GM19025 (cell line): Measurements from ENCODE around the gene KLHL29.

ENCODE experiments used
- ATAC-seq: cut with Tn5 transposase; IDR thresholded peaks from one replicate; pipeline ENCODE4 v1.9.1; 2021; ENCODE audit warnings: mild to moderate bottlenecking, low read depth, moderate library complexity; ENCODE audit not compliant: unreplicated experiment

The KLHL29 gene

DNA sequence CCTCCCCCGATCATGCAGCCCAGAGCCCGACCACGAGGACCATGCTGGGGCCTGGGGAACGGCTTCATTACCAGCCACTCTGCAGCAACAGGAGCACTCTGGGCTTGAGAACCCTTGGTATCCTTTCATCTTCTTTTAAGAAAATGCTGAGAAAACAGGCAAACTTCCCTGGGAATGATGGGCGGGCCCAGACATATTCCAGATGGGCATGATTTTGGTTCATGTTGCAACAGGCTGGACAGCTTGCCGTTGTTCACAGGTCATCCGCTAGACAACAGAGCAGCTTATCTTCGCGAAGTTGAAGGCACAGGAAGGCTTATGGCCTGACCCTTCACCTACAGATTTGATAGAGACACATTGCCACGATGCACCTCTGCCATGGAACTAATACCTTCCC is 121.0 kb downstream of the KLHL29 start:
- no peak for ATAC-seq

GRCh38 chr2:23506531-23507266 is 121.7 kb downstream of the KLHL29 start:
- no peak for ATAC-seq

DNA sequence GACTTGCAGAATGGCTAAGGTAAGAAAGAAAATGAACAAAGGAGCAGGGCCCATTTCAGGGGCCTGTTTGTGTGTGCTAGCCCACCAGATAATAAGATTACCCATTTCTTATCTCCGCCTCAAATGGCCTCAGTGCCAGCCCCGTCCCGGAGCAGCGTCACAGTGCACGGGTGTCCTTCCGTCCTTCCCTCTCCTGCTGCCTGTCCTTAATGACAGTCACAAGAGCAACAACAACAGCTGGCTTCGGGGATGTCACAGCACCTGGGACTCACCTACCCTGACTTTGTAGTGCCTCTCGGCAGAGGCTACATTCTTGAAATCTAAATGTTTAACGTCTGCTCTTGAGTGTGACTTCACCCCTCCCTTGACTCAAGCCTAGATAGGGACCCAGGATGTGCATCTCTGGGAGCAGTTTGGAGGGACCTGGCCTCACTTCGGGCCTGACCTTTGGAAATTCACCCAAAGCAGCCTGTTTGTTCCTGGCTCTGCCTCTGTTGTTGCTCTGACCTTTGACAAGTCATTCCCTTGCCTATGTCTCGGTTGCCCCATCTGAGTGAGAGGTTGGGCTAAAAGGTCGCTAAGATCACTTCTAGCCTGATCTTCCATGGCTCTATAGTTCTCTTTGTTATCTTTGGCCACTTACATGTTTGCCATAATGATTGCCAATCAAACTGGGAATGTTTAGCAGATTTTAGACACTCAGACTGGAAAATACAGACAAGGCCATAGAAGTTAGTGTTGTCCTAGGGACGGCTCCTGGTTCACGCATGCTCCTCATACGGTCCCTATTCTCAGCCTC is 122.5 kb downstream of the KLHL29 start:
- ATAC-seq, result no peak

GRCh38 chr2:23508066-23508390 is 123.0 kb downstream of the KLHL29 start:
- ATAC-seq, result no peak

GRCh38 chr2:23509103-23509502 is 124.1 kb downstream of the KLHL29 start:
- ATAC-seq, result no peak

DNA sequence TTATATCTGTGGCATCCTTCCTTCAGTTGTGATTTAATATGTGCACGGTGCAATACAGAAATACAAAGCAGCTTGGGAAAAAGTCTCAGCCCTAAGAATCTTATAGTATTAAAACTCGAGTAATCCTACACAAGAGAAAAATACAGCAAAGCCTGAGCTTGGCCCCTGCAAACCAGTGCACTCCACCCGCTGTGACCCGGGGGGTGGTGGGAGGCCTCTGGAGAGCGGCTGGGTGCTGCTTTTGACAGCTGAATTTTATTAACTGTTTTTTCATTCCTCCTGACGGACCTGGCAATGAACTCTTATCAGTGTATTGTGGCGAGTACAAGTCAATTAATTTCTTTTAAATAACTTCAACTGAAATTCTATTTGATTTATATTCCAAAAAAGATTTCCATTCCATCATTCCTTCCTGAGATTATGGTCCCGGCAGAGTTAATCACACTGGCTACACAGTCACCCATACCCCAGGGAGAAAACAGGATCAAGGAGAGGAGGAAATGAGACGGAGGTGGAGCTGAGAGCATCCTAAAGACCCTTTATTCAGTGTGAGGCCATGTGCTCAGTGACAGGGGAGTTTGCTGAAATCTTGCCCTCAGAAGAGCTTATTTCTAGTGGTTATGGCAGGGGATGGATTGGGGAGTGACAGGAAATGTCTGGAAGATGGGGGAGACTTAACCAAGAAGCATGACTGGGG is 124.8 kb downstream of the KLHL29 start:
- no peak for ATAC-seq

- ATAC-seq, result no peak
Observed at GRCh38 chr2:23510471-23510870, 125.5 kb downstream of the KLHL29 start.

DNA sequence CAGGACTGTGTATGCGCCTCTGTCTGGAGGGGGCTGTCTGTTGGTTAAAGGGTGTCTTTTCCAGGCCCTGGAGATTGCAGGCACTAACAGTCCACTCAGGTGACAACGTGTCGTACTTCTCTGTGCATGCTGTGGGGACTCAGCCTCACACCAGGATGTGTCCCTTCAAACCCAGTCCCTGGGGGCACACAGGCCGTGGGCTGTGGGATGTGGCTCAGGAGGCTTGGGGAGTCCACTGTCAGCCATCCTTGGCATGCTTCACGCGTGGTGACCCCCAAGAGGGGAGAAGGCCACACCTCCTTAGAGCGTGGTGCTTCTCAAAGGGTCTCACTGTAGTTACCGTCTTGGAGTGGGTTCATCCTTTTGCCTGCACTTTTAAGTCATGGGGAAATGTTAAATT is 127.8 kb downstream of the KLHL29 start:
- ATAC-seq, result no peak

DNA sequence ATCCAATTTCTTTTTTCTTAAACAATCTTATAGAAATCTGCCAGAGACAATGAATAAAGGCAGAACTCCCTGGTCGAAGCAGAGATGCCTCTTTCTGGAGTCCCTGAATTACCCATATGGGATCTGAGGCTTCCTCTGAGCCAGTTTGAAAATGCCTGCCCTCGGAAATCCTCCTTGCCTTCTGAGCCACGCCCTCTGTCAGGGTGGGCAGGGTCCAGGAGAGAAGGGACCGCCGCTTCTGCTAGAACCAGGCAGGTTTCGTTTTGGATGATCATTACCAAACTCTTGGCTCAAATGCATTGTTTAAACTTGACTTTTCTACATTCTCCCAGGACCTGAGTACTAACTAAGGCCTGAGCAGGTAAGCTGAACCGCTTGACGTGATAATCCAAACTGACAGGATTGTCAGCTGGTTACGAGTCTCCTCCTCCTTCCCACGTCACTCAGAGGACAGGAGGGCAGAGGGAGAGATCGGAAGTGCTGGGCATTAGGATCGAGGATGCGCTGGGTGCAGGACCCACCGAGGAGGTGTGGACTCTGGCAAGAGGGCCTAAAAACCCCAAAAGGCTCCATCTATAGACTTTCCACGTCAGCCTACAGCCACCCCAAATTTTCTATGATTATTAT is 128.4 kb downstream of the KLHL29 start:
- ATAC-seq, result no peak

- ATAC-seq, result no peak
Observed at GRCh38 chr2:23513872-23514793, 129.2 kb downstream of the KLHL29 start.

- ATAC-seq, result no peak
Observed at GRCh38 chr2:23516520-23517256, 131.7 kb downstream of the KLHL29 start.

DNA sequence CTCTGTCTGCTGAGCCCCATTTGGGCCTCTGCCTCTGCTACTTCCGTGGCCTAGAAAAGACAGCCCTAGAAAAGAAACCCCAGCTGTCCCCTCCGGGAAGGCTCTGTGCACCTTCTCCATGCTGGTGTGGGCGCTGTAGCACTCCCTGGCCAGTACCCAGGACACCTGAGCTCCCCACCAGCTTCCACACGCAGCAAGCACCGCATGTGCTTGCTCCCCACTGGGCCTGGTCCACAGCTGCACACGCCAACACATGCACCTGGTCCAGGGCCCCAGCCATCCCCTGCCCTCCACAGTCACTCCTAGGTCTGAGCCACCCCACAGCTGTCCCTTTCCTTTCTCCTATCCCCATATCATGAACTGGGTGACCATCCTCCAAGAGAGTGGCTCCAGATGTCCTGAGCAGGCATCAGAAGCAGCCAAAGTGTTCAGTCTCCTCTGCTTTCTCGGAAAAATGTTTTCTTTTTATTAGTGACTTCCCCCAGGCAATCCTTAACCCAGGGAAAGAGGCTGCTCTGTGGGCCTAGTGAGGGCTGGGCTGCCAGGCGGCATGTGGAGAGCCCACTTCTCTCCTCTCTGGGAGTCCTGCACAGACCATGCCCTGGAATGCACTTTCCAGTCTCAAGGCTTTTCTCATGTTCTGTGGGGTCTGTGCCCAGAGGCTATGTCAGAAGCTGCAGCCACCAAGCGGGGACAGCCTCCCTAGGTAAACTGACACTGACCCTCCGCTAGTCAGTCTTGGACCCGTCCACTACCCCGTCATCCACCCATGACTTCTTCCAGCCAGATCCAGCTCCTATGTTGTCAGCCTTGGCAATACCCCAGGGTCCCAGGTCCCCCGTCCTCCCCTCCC is 133.7 kb downstream of the KLHL29 start:
- no peak for ATAC-seq

- ATAC-seq, result no peak
Observed at GRCh38 chr2:23519334-23519651, 134.3 kb downstream of the KLHL29 start.

DNA sequence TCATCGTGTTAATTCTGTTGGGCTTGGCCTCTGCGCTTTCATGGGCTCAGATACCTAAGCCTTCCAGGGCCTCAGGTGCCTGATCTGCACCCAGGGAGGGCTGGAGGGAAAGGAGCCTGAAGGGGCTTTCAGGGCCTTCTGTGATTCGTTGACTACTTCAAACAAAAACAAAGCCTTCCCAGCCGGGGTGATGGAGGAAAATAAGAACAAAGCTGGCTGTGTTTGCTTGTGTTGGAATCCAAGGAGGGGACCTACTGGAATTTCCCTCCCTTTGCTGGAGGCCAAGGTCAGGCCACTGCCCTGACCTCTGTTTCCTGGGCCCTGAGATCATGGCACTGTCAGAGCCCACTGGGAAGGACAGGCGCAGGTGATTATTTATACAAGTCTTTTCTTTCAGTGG is 135.3 kb downstream of the KLHL29 start:
- no peak for ATAC-seq

DNA sequence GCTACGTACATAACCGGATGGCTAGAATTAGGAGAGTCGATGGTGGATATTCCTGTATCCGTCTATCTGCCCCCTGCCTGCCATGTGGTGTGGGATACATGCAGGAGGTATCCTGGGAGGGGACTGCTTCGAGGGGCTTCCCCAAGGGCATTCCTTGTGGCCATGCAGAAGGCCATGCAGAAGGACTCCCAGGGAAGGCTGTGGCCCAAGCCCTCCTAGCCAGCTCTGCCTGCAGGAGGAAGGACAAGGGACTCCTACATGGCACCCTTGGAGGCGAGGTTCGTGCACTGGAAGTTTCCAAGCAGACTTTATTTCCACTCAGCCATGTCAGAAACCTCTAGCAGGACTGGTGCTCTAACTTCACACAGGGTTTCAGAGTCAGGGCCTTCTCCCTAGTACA is 136.1 kb downstream of the KLHL29 start:
- ATAC-seq, result no peak

GRCh38 chr2:23522726-23523372 is 137.9 kb downstream of the KLHL29 start:
- ATAC-seq, result no peak

GRCh38 chr2:23523373-23524260 is 138.6 kb downstream of the KLHL29 start:
- ATAC-seq, result no peak
